Adrenal gland (tissue), 12 donors: ENCODE results near the gene MYO18A. TPM values are rescaled to one million over a fixed set of nuclear protein-coding genes. Genes with fewer than 3 reads are reported as not detected.
"Not testable (repeated sequence)": the region's sequence is repeated elsewhere in the genome, so short reads cannot be mapped to it uniquely, and the experiment has no call there.

Experiments used
- DNase-seq, 7 donors: peaks; one replicate each; pipeline ENCODE4 v3.0.0-alpha.2; 2019 to 2020
- H3K27ac ChIP-seq, 5 donors: fragments of 200-600 bp; sonication (generic) in 4 of 5; 1 replicate in 3 of 5; 2 replicates in 2 of 5; pipeline versions ENCODE4 v1.5.1 to v1.8.0; 2016 to 2020; ENCODE audit warnings: mild to moderate bottlenecking in 1 of 5
- H3K27me3 ChIP-seq: fragments of 200-600 bp; 2 replicates; pipeline ENCODE4 v1.8.0; 2021
- H3K36me3 ChIP-seq, 2 donors: fragments of 200-600 bp; replicated peaks in 1 of 2; 1 replicate in 1 of 2; 2 replicates in 1 of 2; pipeline versions ENCODE4 v1.5.1 to v1.8.0; 2018 to 2022
- H3K4me1 ChIP-seq, 2 donors: fragments of 200-600 bp; replicated peaks in 1 of 2; 1 replicate in 1 of 2; 2 replicates in 1 of 2; pipeline versions ENCODE4 v1.5.1 to v1.8.0; 2018 to 2021
- H3K4me3 ChIP-seq, 4 donors: fragments of 200-600 bp; sonication (generic) in 3 of 4; one replicate each; pipeline ENCODE4 v1.5.1; 2016 to 2018
- H3K9me3 ChIP-seq, 3 donors: fragments of 200-600 bp; sonication (generic) in 1 of 3; replicated peaks in 1 of 3; 1 replicate in 2 of 3; 2 replicates in 1 of 3; pipeline versions ENCODE4 v1.5.1 to v1.8.0; 2016 to 2021
- CTCF ChIP-seq, 6 experiments: fragments of 450-650 bp in 4 of 6; fragments of 200-600 bp in 2 of 6; sonication (generic) in 1 of 6; IDR thresholded peaks; 1 replicate in 5 of 6; 2 replicates in 1 of 6; pipeline versions ENCODE4 v1.5.1 to v1.8.0; 2016 to 2021; ENCODE audit warnings: antibody characterized with exemption in 6 of 6, mild to moderate bottlenecking in 2 of 6, moderate library complexity in 1 of 6
- POLR2A ChIP-seq, 2 donors: fragments of 450-650 bp; IDR thresholded peaks; one replicate each; pipeline ENCODE4 v1.6.1; 2017; ENCODE audit warnings: antibody characterized with exemption in 2 of 2, mild to moderate bottlenecking in 2 of 2, moderate library complexity in 1 of 2
- WGBS, 4 donors: extraction: QIAGEN DNeasy Blood & Tissue Kit in 2 of 4; methylation state at CpG; one replicate each; pipeline versions ENCODE4 v1.1.5 to v1.1.7; 2013 to 2017; 5-methylcytosine and 5-hydroxymethylcytosine counted together
- intact Hi-C, 2 donors: fragments of 100-400 bp; cut with DNase I; formaldehyde crosslinking; loops; one replicate each; pipeline versions ENCODE4 v1.14.1 to v1.15.0; 2022 to 2023
- polyA plus RNA-seq, 3 donors: library from polyadenylated mRNA; stranded (reverse); fragments of 200-250 nt in 2 of 3; fragments of 350-450 nt in 1 of 3; fragmentation: Illumina TruSeq in 1 of 3; extraction: RNeasy Lipid Tissue Mini Kit (QIAGEN cat#74804) in 1 of 3; gene quantifications; one replicate each; pipeline ENCODE4 v1.2.3, GENCODE V29; 2013 to 2014
- total RNA-seq, 9 donors: library from RNA; depleted of rRNA in 4 of 9; stranded (reverse); fragments of >200 nt in 4 of 9; fragments of 120-200 nt in 1 of 9; fragmentation: NEBNext Ultra II Directional in 1 of 9; extraction: Animal tissue kit (Norgen Biotek cat#: 25700) in 1 of 9; gene quantifications; one replicate each; pipeline versions ENCODE4 v1.1.0 to v1.2.4, GENCODE V29; 2013 to 2023
- donor health status: healthy with polysubstance abuse.
- donor health status: Bipolar disorder and iron deficiency.
- donor health status: DM: yes; HTN: yes; CAD: no.
- donor health status: DM: no; HTN: no; CAD: no.
- donor health status: DM: no; HTN: no; CAD: no.
- donor health status: DM: yes; HTN: yes; CAD: no.

MYO18A gene
- total and polyA plus RNA-seq, 12 donors = 19.6 to 95.6 (median 40.7) TPM

GRCh38 chr17:29091606-29092289 is 88.5 kb downstream of the MYO18A start:
- TF ChIP-seq POLR2A (IDR thresholded peaks at IDR 0.05) = no peak
- no peak for TF ChIP-seq CTCF (IDR thresholded peaks at IDR 0.05)
- DNase-seq = no peak
- Histone ChIP-seq H3K4me3 (no peak overlapping the region), H3K4me1 (no peaks in the 10 kb centered on the region), H3K9me3 (no peaks in the 10 kb centered on the region), H3K27me3 (no peaks in the 10 kb centered on the region), H3K27ac (no peak overlapping the region), H3K36me3 (peaks cover 0 to 90% of the 10 kb centered on the region in 2 donors)
- 76 to 95% (median 83%) methylated on average over 10 to 13 of the region's 13 CpGs for WGBS, 4 donors
- intact Hi-C loops = no loop called here

GRCh38 chr17:29090750-29091605 is 89.2 kb downstream of the MYO18A start:
- Histone ChIP-seq H3K4me1 (no peaks in the 10 kb centered on the region), H3K27ac (no peak overlapping the region), H3K4me3 (no peak overlapping the region), H3K27me3 (no peaks in the 10 kb centered on the region), H3K9me3 (no peaks in the 10 kb centered on the region), H3K36me3 (peaks cover 0 to 90% of the 10 kb centered on the region in 2 donors)
- intact Hi-C loops = no loop called here
- DNase-seq = no peak
- TF ChIP-seq CTCF (IDR thresholded peaks at IDR 0.05) (no peak), POLR2A (IDR thresholded peaks at IDR 0.05) (no peak)
- 80 to 88% (median 83%) methylated on average over 9 to 12 of the region's 12 CpGs for WGBS, 4 donors

GRCh38 chr17:29090108-29090507 is 90.1 kb downstream of the MYO18A start:
- no peaks in the 10 kb centered on the region for H3K4me1 ChIP-seq
- no peak overlapping the region for H3K27ac ChIP-seq
- H3K27me3 ChIP-seq = no peaks in the 10 kb centered on the region
- intact Hi-C loops = no loop called here
- H3K9me3 ChIP-seq = no peaks in the 10 kb centered on the region
- 79 to 90% (median 84%) methylated on average over 4 of the region's 4 CpGs for WGBS, 4 donors
- TF ChIP-seq POLR2A (IDR thresholded peaks at IDR 0.05) = no peak
- TF ChIP-seq CTCF (IDR thresholded peaks at IDR 0.05) = no peak
- peaks cover 0 to 89% of the 10 kb centered on the region in 2 donors for H3K36me3 ChIP-seq
- DNase-seq = no peak
- no peak overlapping the region for H3K4me3 ChIP-seq

- Histone ChIP-seq H3K27me3 (no peaks in the 10 kb centered on the region), H3K4me1 (no peaks in the 10 kb centered on the region), H3K27ac (no peak overlapping the region), H3K9me3 (no peaks in the 10 kb centered on the region), H3K36me3 (peaks cover 0 to 87% of the 10 kb centered on the region in 2 donors), H3K4me3 (no peak overlapping the region)
- DNase-seq = no peak
- WGBS, 4 donors = 84 to 91% (median 89%) methylated on average over 19 to 20 of the region's 20 CpGs
- no peak for TF ChIP-seq CTCF (IDR thresholded peaks at IDR 0.05)
- no peak for TF ChIP-seq POLR2A (IDR thresholded peaks at IDR 0.05)
- intact Hi-C loops = no loop called here
Measured at GRCh38 chr17:29089601-29090044, 90.6 kb downstream of the MYO18A start.

GRCh38 chr17:29088782-29089181 is 91.4 kb downstream of the MYO18A start:
- not testable (repeated sequence) for DNase-seq
- peaks cover 0 to 79% of the 10 kb centered on the region in 2 donors for H3K36me3 ChIP-seq

More at GRCh38 chr17:29088782-29089181, 91.4 kb downstream of the MYO18A start:
- WGBS, 4 donors = 91 to 99% (median 96%) methylated on average over 3 of the region's 3 CpGs
- H3K9me3 ChIP-seq, H3K27me3 ChIP-seq, intact Hi-C loops, H3K4me1 ChIP-seq, H3K27ac ChIP-seq, H3K4me3 ChIP-seq: not testable (repeated sequence)
